HCT116 (cell line): ENCODE results near the gene ANKRD63. TPM values are rescaled to one million over a fixed set of nuclear protein-coding genes. Genes with fewer than 3 reads are reported as not detected.

ENCODE experiments used
- ATAC-seq: fragments of 200-7000 bp; cut with Tn5 transposase; 2 replicates; pipeline ENCODE4 v1.9.1; 2020; ENCODE audit warnings: mild to moderate bottlenecking, moderate library complexity
- BruUV-seq: library from RNA; stranded (reverse); fragments of 400-500 nt; replicated peaks from 2 replicates; lab custom pipeline; 2021; lab: Mats Ljungman, UMichigan
- CTCF ChIA-PET: fragments of 300-600 bp; sonication (Branson Sonifier 250); formaldehyde crosslinking; loops from one replicate; lab custom pipeline; 2021; ENCODE audit warnings: antibody characterized with exemption; lab: Charles Lee
- POLR2A ChIA-PET: fragments of 300-600, 350-600 bp; sonication (Branson Sonifier 250); formaldehyde crosslinking; loops from one replicate; lab custom pipeline; 2021; ENCODE audit warnings: antibody characterized with exemption; lab: Charles Lee
- RAD21 ChIA-PET, 2 experiments: fragments of 300-600 bp; sonication (Branson Sonifier 250); formaldehyde crosslinking; loops; one replicate each; lab custom pipeline; 2023; ENCODE audit warnings: low total read pairs in 2 of 2; ENCODE audit not compliant: uncharacterized antibody in 2 of 2, unreplicated experiment in 2 of 2, low non-redundant PET in 1 of 2; lab: Charles Lee
- DNase-seq: peaks from one replicate; pipeline ENCODE4 v3.0.0-alpha.2; 2010; ENCODE audit warnings: low read depth, low spot score
- H2AFZ ChIP-seq: fragments of 200-600 bp; shearing (Covaris generic), sonication (generic); 2 replicates; pipeline ENCODE4 v1.6.1; 2017; ENCODE audit warnings: low read depth, mixed run types, mixed read lengths, antibody characterized with exemption, low read length; ENCODE audit not compliant: poor library complexity, severe bottlenecking
- H3K27ac ChIP-seq: 2 replicates; pipeline ENCODE4 v1.5.1; 2012; ENCODE audit warnings: low read depth, low read length
- H3K27me3 ChIP-seq: fragments of 200-600 bp; sonication (generic); 2 replicates; pipeline ENCODE4 v1.6.1; 2016; ENCODE audit warnings: mixed run types, low read length, mixed read lengths; ENCODE audit not compliant: insufficient read depth
- H3K36me3 ChIP-seq, 2 experiments: fragments of 200-500 bp in 1 of 2; fragments of 200-600 bp in 1 of 2; sonication (Bioruptor generic) in 1 of 2; sonication (generic) in 1 of 2; 2 replicates each; pipeline versions ENCODE4 v1.5.1 to v1.6.1; 2014 to 2016; ENCODE audit warnings: low read length in 2 of 2, inconsistent platforms in 1 of 2, mixed read lengths in 1 of 2, mixed run types in 1 of 2; ENCODE audit not compliant: insufficient read depth in 2 of 2, control insufficient read depth in 1 of 2
- H3K4me1 ChIP-seq, 2 experiments: fragments of 200-600 bp in 1 of 2; sonication (generic) in 1 of 2; 2 replicates each; pipeline versions ENCODE4 v1.5.1 to v1.6.1; 2012 to 2017; ENCODE audit warnings: low read length in 2 of 2, inconsistent platforms in 1 of 2, mild to moderate bottlenecking in 1 of 2, mixed read lengths in 1 of 2, mixed run types in 1 of 2, moderate library complexity in 1 of 2; ENCODE audit not compliant: insufficient read depth in 2 of 2, control insufficient read depth in 1 of 2
- H3K4me2 ChIP-seq: fragments of 200-600 bp; sonication (generic); 2 replicates; pipeline ENCODE4 v1.6.1; 2017; ENCODE audit warnings: mixed run types, low read length, mixed read lengths
- H3K4me3 ChIP-seq, 2 experiments: fragments of 200-600 bp in 1 of 2; sonication (generic) in 1 of 2; replicated peaks in 1 of 2; 2 replicates each; pipeline ENCODE4 v1.5.1; 2011 to 2016; ENCODE audit warnings: low read length in 2 of 2, control low read depth in 1 of 2, low read depth in 1 of 2, mild to moderate bottlenecking in 1 of 2, mixed read lengths in 1 of 2, mixed run types in 1 of 2
- H3K79me2 ChIP-seq: fragments of 200-600 bp; sonication (generic); 2 replicates; pipeline ENCODE4 v1.6.1; 2017; ENCODE audit warnings: mild to moderate bottlenecking, mixed run types, low read length, moderate library complexity, mixed read lengths; ENCODE audit not compliant: insufficient read depth
- H3K9ac ChIP-seq: fragments of 200-600 bp; sonication (generic); 2 replicates; pipeline ENCODE4 v1.6.1; 2016; ENCODE audit warnings: low read length, mixed read lengths
- H3K9me2 ChIP-seq: fragments of 200-600 bp; sonication (generic), shearing (Covaris generic); 2 replicates; pipeline ENCODE4 v1.6.1; 2017; ENCODE audit warnings: mixed run types, mild to moderate bottlenecking, moderate library complexity; ENCODE audit not compliant: insufficient read depth
- H3K9me3 ChIP-seq, 2 experiments: fragments of 200-500 bp in 1 of 2; fragments of 200-600 bp in 1 of 2; sonication (Bioruptor generic) in 1 of 2; sonication (generic) in 1 of 2; 2 replicates each; pipeline ENCODE4 v1.6.1; 2014 to 2017; ENCODE audit warnings: low read length in 2 of 2, mixed read lengths in 2 of 2, inconsistent platforms in 1 of 2, low read depth in 1 of 2, mild to moderate bottlenecking in 1 of 2, mixed run types in 1 of 2, moderate library complexity in 1 of 2; ENCODE audit not compliant: control insufficient read depth in 1 of 2, insufficient read depth in 1 of 2
- H4K20me1 ChIP-seq: fragments of 200-600 bp; sonication (generic), shearing (Covaris generic); 2 replicates; pipeline ENCODE4 v1.6.1; 2017; ENCODE audit warnings: mixed run types, mild to moderate bottlenecking, moderate library complexity; ENCODE audit not compliant: insufficient read depth
- CBX3 ChIP-seq: IDR thresholded peaks from 2 replicates; pipeline ENCODE4 v1.6.1; 2012; ENCODE audit warnings: low read depth
- CTCF ChIP-seq, 3 experiments: fragments of 200-600 bp in 1 of 3; sonication (generic) in 1 of 3; IDR thresholded peaks in 2 of 3; conservative IDR thresholded peaks in 1 of 3; 2 replicates each; pipeline ENCODE4 v1.5.1; 2012 to 2017; ENCODE audit warnings: low read depth in 2 of 3, low read length in 2 of 3, antibody characterized with exemption in 1 of 3, borderline replicate concordance in 1 of 3, control low read depth in 1 of 3, mild to moderate bottlenecking in 1 of 3, mixed read lengths in 1 of 3, mixed run types in 1 of 3, moderate library complexity in 1 of 3; ENCODE audit not compliant: insufficient read depth in 1 of 3
- ELF1 ChIP-seq: IDR thresholded peaks from 2 replicates; pipeline ENCODE4 v1.6.1; 2012; ENCODE audit warnings: low read depth, borderline replicate concordance
- EZH2 ChIP-seq: fragments of 200-600 bp; sonication (generic); IDR thresholded peaks from 2 replicates; pipeline ENCODE4 v1.6.1; 2017; ENCODE audit warnings: antibody characterized with exemption, mixed run types
- FOSL1 ChIP-seq: IDR thresholded peaks from 2 replicates; pipeline ENCODE4 v1.6.1; 2012; ENCODE audit warnings: low read depth
- JUND ChIP-seq: IDR thresholded peaks from 2 replicates; pipeline ENCODE4 v1.6.1; 2012
- MAX ChIP-seq: IDR thresholded peaks from 2 replicates; pipeline ENCODE4 v1.6.1; 2012
- REST ChIP-seq: IDR thresholded peaks from 2 replicates; pipeline ENCODE4 v1.6.1; 2012; ENCODE audit warnings: low read depth
- SIN3A ChIP-seq: IDR thresholded peaks from 2 replicates; pipeline ENCODE4 v1.6.1; 2012; ENCODE audit warnings: low read depth
- SRF ChIP-seq: IDR thresholded peaks from 2 replicates; pipeline ENCODE4 v1.6.1; 2012; ENCODE audit warnings: low read depth
- TCF7L2 ChIP-seq: IDR thresholded peaks from 2 replicates; pipeline ENCODE4 v1.7.0; 2011; ENCODE audit warnings: borderline replicate concordance, inconsistent platforms; ENCODE audit not compliant: insufficient read depth, insufficient read length; ENCODE audit errors: extremely low read depth
- YY1 ChIP-seq: IDR thresholded peaks from 2 replicates; pipeline ENCODE4 v1.6.1; 2011; ENCODE audit warnings: low read length, low read depth, moderate library complexity, mild to moderate bottlenecking; ENCODE audit not compliant: insufficient replicate concordance; ENCODE audit errors: extremely low read depth
- ZFX ChIP-seq: fragments of 450-650 bp; IDR thresholded peaks from 2 replicates; pipeline ENCODE4 v1.6.1; 2017
- ZNF274 ChIP-seq: fragments of 200-500 bp; sonication (Bioruptor generic); IDR thresholded peaks from 2 replicates; pipeline ENCODE4 v1.6.1; 2014; ENCODE audit warnings: mild to moderate bottlenecking, low read depth, low read length, inconsistent platforms
- intact Hi-C: fragments of 100-400 bp; cut with micrococcal nuclease; formaldehyde crosslinking; loops from 2 replicates; pipeline ENCODE4 v1.10.0; 2022
- total RNA-seq: library from RNA; stranded (reverse); gene quantifications from one replicate; pipeline ENCODE4 v1.2.1, GENCODE V29; 2021; ENCODE audit not compliant: unreplicated experiment

The ANKRD63 gene
- total RNA-seq, 1 experiment from 2014 or later: 0.89 TPM

- TF ChIP-seq CTCF (IDR thresholded peaks at IDR 0.05 in 2 of 3, conservative IDR thresholded peaks at IDR 0.05 in 1 of 3; ENCODE audit: borderline replicate concordance in 1 of 3, insufficient read depth in 1 of 3, low read depth in 2 of 3, low read length in 2 of 3) (no peak), ZNF274 (no peak), YY1 (no peak), SRF (no peak), EZH2 (no peak), ZFX (no peak), TCF7L2 (no peak), SIN3A (no peak)
Observed at GRCh38 chr15:40234783-40235182, 48.1 kb downstream of the ANKRD63 start (continued).

DNA sequence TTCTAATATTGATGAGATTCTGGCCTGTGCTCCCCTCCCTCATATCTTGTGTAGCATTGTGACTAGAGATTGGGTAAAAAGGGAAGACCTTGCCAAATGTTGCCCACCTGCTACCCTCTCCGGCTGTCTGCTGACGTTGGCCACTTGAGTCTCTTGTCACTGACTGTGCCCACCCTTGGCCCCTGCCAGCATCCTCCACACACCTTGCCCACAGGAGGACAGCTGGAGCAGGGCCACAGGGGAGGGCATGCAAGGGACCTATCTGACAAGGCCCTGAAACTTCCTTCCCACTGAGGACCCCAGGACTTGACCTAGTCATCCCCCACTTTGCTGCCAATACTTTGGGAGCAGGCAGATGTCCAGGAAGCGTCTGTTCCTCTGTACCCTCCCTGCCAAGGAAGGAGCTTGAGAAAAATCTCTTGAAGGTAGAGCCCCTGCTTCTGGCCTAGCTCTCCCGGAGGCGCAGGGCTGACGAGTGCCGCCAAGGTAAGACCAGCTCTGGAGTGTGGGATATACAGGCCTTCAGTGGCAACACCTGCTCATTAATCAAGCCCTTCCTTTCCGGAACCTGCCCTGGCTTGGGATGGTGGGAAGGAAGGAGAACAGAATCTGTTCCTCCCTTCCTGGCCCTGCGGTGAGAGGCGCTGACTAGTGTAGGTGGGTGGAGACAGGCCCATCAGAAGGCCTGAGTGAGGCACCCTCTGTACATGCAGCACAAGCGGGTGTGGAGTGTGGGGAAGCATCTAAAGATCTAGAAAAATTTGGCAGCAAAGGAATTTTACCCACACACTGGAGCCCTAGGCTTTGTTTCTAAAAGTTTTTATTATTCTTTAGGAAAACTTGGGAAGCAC, 48.9 kb downstream of the ANKRD63 start:
- POLR2A ChIA-PET: no interaction called here
- H3K4me2 ChIP-seq: peak overlapping the region; percentile 2; the same call in 1 of the 2 replicates
- no peak overlapping the region for H3K9ac ChIP-seq
- TF ChIP-seq YY1: no peak
- TF ChIP-seq ZNF274: no peak
- no peak for TF ChIP-seq REST
- TF ChIP-seq FOSL1: no peak
- TF ChIP-seq TCF7L2: no peak
- TF ChIP-seq EZH2: no peak
- TF ChIP-seq ELF1: no peak
- no peak for TF ChIP-seq MAX
- no peak for TF ChIP-seq JUND
- no peak for TF ChIP-seq CBX3
- TF ChIP-seq CTCF (IDR thresholded peaks at IDR 0.05 in 2 of 3, conservative IDR thresholded peaks at IDR 0.05 in 1 of 3; ENCODE audit: borderline replicate concordance in 1 of 3, insufficient read depth in 1 of 3, low read depth in 2 of 3, low read length in 2 of 3): no peak
- TF ChIP-seq SRF: no peak
- TF ChIP-seq, all 23 proteins: peak for 0
- Histone ChIP-seq H3K36me3 (peaks cover 0 to 3% of the 10 kb centered on the region in 2 experiments; a peak in 1 of 4 replicates), H3K4me3 (no peak overlapping the region), H4K20me1 (no peaks in the 10 kb centered on the region), H3K9me3 (no peaks in the 10 kb centered on the region), H3K27ac (no peak overlapping the region), H3K9me2 (no peaks in the 10 kb centered on the region), H3K4me1 (peaks cover 4 to 28% of the 10 kb centered on the region in 2 experiments; a peak in 3 of 4 replicates), H3K27me3 (no peaks in the 10 kb centered on the region), H2AFZ (no peak overlapping the region), H3K79me2 (no peaks in the 10 kb centered on the region)
- ATAC-seq (no peak), DNase-seq (no peak)
- intact Hi-C loops: no loop called here
- CTCF ChIA-PET: no interaction called here
- no TSS peak for BruUV-seq
- RAD21 ChIA-PET: no interaction called here
